Measurements from ENCODE around the gene LTF. TPM values are rescaled to one million over a fixed set of nuclear protein-coding genes. Genes with fewer than 3 reads are reported as not detected.

LTF gene
- total RNA-seq, 1 experiment from 2014 or later, result not detected

GRCh38 chr3:46489381-46489780 lies 24.7 kb upstream of the LTF start:
- Histone ChIP-seq H2AFZ (ENCODE audit: low read depth, low read length, poor library complexity, severe bottlenecking) (peak overlapping the region; percentile 16), H3K27me3 (ENCODE audit: insufficient read depth, low read length) (no peaks in the 10 kb centered on the region), H3K79me2 (ENCODE audit: insufficient read depth, low read length) (no peaks in the 10 kb centered on the region), H3K36me3 (ENCODE audit: control insufficient read depth in 1 of 2, insufficient read depth in 2 of 2, low read length in 2 of 2) (no peaks in the 10 kb centered on the region), H3K9me2 (ENCODE audit: insufficient read depth) (no peaks in the 10 kb centered on the region), H3K4me2 (ENCODE audit: low read length) (peak overlapping the region; percentile 57), H3K27ac (ENCODE audit: low read depth, low read length) (no peak overlapping the region), H3K9ac (ENCODE audit: low read length) (no peak overlapping the region), H4K20me1 (ENCODE audit: insufficient read depth) (no peaks in the 10 kb centered on the region), H3K9me3 (ENCODE audit: control insufficient read depth in 1 of 2, insufficient read depth in 1 of 2, low read depth in 1 of 2, low read length in 2 of 2) (no peaks in the 10 kb centered on the region), H3K4me1 (ENCODE audit: control insufficient read depth in 1 of 2, insufficient read depth in 2 of 2, low read length in 2 of 2) (peaks cover 0 to 10% of the 10 kb centered on the region in 2 experiments; a peak in 1 of 4 replicates), H3K4me3 (replicated peaks in 1 of 2; ENCODE audit: low read depth in 1 of 2, low read length in 2 of 2) (no peak overlapping the region)
- ChIA-PET CTCF (interaction anchor here (1.0 to 3.4 kb wide), 19 partner anchors 9 to 175 kb away, joined by 3 to 144 read pairs (median 6); partner anchors contain the start of gene RTP3), RAD21 (ENCODE audit: low non-redundant PET in 1 of 2, low total read pairs in 2 of 2, uncharacterized antibody in 2 of 2, unreplicated experiment in 2 of 2) (interaction anchor here (0.6 to 1.7 kb wide), 7 partner anchors 58 to 420 kb away, joined by 3 to 21 read pairs (median 3); no protein-coding TSS in a partner anchor), POLR2A (interaction anchor here (1.3 to 1.7 kb wide), 3 partner anchors 11 to 140 kb away, joined by 3 to 10 read pairs (median 7); no protein-coding TSS in a partner anchor)
- ATAC-seq, result no peak
- BruUV-seq (replicated peaks), result no TSS peak
- TF ChIP-seq CBX3 (IDR thresholded peaks at IDR 0.05; ENCODE audit: low read depth) (no peak), YY1 (IDR thresholded peaks at IDR 0.05; ENCODE audit: extremely low read depth, insufficient replicate concordance, low read depth, low read length) (no peak), TCF7L2 (IDR thresholded peaks at IDR 0.05; ENCODE audit: borderline replicate concordance, extremely low read depth, insufficient read depth, insufficient read length) (no peak), SRF (IDR thresholded peaks at IDR 0.05; ENCODE audit: low read depth) (no peak), RAD21 (IDR thresholded peaks at IDR 0.05; ENCODE audit: low read depth) (no peak), MAX (IDR thresholded peaks at IDR 0.05) (no peak), ZFX (IDR thresholded peaks at IDR 0.05) (no peak), ZBTB33 (IDR thresholded peaks at IDR 0.05; ENCODE audit: extremely low read depth, insufficient replicate concordance, low read length) (no peak), SP1 (IDR thresholded peaks at IDR 0.05; ENCODE audit: low read depth) (no peak), EGR1 (IDR thresholded peaks at IDR 0.05; ENCODE audit: low read depth) (no peak), CTCF (IDR thresholded peaks at IDR 0.05 in 2 of 3, conservative IDR thresholded peaks at IDR 0.05 in 1 of 3; ENCODE audit: borderline replicate concordance in 1 of 3, insufficient read depth in 1 of 3, low read depth in 2 of 3, low read length in 2 of 3) (no peak), ZNF274 (IDR thresholded peaks at IDR 0.05; ENCODE audit: low read depth, low read length) (no peak)
- intact Hi-C loops (cut with micrococcal nuclease), result loop anchor here (5.0 kb wide), 1 partner anchor 408 kb away; no protein-coding TSS in a partner anchor
- DNase-seq (ENCODE audit: low read depth, low spot score), result no peak
